Measurements from ENCODE around the gene SSX4B.
"Not testable (repeated sequence)": the region's sequence is repeated elsewhere in the genome, so short reads cannot be mapped to it uniquely, and the experiment has no call there.

Gene SSX4B

DNA sequence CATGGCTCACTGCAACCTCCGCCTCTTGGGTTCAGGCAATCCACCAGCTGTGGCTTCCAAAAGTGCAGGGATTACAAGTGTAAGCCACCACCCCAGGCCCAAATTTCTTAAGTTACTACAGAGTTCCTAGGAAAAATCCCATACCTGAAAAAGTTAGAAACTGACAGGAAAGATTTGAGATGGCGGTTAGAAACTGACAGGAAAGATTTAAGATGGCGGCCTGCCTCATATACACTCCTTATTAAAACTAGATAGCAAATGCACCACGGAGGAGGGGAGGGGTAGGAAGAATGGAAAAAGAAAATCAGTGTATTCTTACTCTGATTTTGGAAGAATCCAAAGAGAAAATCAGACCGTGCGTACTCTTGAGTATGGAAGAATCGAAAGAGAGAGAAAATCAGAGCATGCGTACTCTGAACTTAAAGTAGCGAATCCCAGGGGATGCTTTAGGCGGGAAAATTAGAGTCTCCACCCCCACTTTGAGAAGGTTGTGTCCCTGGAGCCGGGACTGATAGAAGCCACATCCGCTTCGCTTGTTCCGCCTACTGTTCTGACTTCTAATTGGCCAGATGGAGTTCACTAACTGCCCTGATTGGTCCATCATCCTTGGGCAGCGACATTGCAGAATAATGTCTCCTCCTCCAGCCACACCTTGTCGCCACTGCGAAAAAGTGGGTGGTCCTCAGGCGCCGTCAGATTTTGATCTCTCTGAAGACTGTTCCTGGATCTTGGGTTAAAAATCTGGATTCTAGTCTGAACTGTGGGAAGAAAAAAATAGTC, 55.3 kb downstream of the SSX4B start, which contains the start of gene SSX3:
Gene SSX3, minus strand, starts transcription at position 389 of the 780 bp plus-strand sequence. CDS start 1,454 bp downstream, outside the sequence.
- not testable (repeated sequence) for H3K27ac ChIP-seq; DNase-seq (ENCODE audit: low read depth, low spot score)
